ENCODE data around the gene F12. TPM values are rescaled to one million over a fixed set of nuclear protein-coding genes. Genes with fewer than 3 reads are reported as not detected.

F12 gene
- polyA plus RNA-seq, 1 of the 3 experiments (the other 2 are of a cell fraction) = 4.3 TPM

DNA sequence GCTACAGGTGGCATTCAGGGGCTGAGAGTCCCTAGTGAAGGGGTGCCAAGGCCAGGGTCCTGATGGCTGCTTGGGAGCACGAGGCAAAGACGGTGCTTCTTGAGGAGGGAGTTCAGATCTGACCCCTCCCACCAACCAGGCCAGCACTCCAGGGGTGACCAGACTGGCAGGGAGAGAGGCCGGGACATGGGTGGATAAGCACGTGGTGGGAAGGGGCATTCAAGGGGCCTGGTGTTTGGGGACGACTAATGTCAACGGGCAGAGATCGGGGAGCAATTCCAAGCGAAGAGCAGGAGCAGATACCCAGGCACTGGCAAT lies 47.1 kb downstream of the F12 start:
- Histone ChIP-seq H3K4me1 (ENCODE audit: control insufficient read depth in 1 of 2, insufficient read depth in 2 of 2, low read depth in 1 of 2, low read length in 1 of 2) (peaks cover 11 to 30% of the 10 kb centered on the region in 2 experiments), H3K79me2 (ENCODE audit: insufficient read depth) (no peaks in the 10 kb centered on the region), H3K9me3 (no peaks in the 10 kb centered on the region), H2AFZ (ENCODE audit: low read depth) (no peak overlapping the region), H3K4me2 (no peak overlapping the region), H3K9me2 (no peaks in the 10 kb centered on the region), H3K27ac (ENCODE audit: low read depth in 2 of 2, low read length in 1 of 2) (no peak overlapping the region), H3K36me3 (replicated peaks in 1 of 2; ENCODE audit: control insufficient read depth in 1 of 2, insufficient read depth in 2 of 2, low read length in 1 of 2) (no peaks in the 10 kb centered on the region), H3K27me3 (ENCODE audit: insufficient read depth) (no peaks in the 10 kb centered on the region), H4K20me1 (ENCODE audit: insufficient read depth) (no peaks in the 10 kb centered on the region), H3F3A (replicated peaks; ENCODE audit: insufficient read depth) (peaks cover 9% of the 10 kb centered on the region), H3K9ac (no peak overlapping the region), H3K4me3 (ENCODE audit: low read depth in 2 of 2, low read length in 1 of 2) (no peak overlapping the region)
- TF ChIP-seq RFX5 (IDR thresholded peaks at IDR 0.05; ENCODE audit: low read length) = no peak
- no peak for TF ChIP-seq SMC3 (IDR thresholded peaks at IDR 0.05; ENCODE audit: low read depth, low read length)
- no peak for TF ChIP-seq YY1 (IDR thresholded peaks at IDR 0.05; ENCODE audit: low read depth)
- TF ChIP-seq NRF1 (IDR thresholded peaks at IDR 0.05; ENCODE audit: low read depth, low read length) = no peak
- no peak for TF ChIP-seq POLR2AphosphoS5 (IDR thresholded peaks at IDR 0.05; ENCODE audit: low read depth, low read length)
- no peak for TF ChIP-seq TAF1 (IDR thresholded peaks at IDR 0.05; ENCODE audit: borderline replicate concordance, low read depth, low read length)
- no peak for TF ChIP-seq JUND (IDR thresholded peaks at IDR 0.05)
- no peak for TF ChIP-seq GATA2 (CRISPR knock-in tag; IDR thresholded peaks at IDR 0.05)
- TF ChIP-seq SIN3A (IDR thresholded peaks at IDR 0.05; ENCODE audit: borderline replicate concordance, low read depth, low read length) = no peak
- TF ChIP-seq ELF1 (IDR thresholded peaks at IDR 0.05) = no peak
- TF ChIP-seq, protein P1, sequence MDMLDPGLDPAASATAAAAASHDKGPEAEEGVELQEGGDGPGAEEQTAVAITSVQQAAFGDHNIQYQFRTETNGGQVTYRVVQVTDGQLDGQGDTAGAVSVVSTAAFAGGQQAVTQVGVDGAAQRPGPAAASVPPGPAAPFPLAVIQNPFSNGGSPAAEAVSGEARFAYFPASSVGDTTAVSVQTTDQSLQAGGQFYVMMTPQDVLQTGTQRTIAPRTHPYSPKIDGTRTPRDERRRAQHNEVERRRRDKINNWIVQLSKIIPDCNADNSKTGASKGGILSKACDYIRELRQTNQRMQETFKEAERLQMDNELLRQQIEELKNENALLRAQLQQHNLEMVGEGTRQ (IDR thresholded peaks at IDR 0.05; ENCODE audit: borderline replicate concordance, low read depth, low read length) = no peak
- TF ChIP-seq EZH2phosphoT487 (IDR thresholded peaks at IDR 0.05; ENCODE audit: borderline replicate concordance, low read depth) = no peak
- TF ChIP-seq GABPA (IDR thresholded peaks at IDR 0.05; ENCODE audit: low read depth) = no peak
- TF ChIP-seq MXI1 (IDR thresholded peaks at IDR 0.05; ENCODE audit: low read depth, low read length) = no peak
- TF ChIP-seq TCF12 (IDR thresholded peaks at IDR 0.05) = no peak
- TF ChIP-seq RCOR1 (IDR thresholded peaks at IDR 0.05; ENCODE audit: low read length) = no peak
- WGBS (ENCODE audit: low lambda C conversion rate) = 84% methylated on average over 8 of the region's 8 CpGs
- CTCF ChIA-PET = interaction anchor here (0.8 to 1.3 kb wide), 4 partner anchors 10 to 95 kb away, joined by 3 to 4 read pairs (median 4); no protein-coding TSS in a partner anchor
- no peak for DNase-seq
- POLR2A ChIA-PET = no interaction called here

DNA sequence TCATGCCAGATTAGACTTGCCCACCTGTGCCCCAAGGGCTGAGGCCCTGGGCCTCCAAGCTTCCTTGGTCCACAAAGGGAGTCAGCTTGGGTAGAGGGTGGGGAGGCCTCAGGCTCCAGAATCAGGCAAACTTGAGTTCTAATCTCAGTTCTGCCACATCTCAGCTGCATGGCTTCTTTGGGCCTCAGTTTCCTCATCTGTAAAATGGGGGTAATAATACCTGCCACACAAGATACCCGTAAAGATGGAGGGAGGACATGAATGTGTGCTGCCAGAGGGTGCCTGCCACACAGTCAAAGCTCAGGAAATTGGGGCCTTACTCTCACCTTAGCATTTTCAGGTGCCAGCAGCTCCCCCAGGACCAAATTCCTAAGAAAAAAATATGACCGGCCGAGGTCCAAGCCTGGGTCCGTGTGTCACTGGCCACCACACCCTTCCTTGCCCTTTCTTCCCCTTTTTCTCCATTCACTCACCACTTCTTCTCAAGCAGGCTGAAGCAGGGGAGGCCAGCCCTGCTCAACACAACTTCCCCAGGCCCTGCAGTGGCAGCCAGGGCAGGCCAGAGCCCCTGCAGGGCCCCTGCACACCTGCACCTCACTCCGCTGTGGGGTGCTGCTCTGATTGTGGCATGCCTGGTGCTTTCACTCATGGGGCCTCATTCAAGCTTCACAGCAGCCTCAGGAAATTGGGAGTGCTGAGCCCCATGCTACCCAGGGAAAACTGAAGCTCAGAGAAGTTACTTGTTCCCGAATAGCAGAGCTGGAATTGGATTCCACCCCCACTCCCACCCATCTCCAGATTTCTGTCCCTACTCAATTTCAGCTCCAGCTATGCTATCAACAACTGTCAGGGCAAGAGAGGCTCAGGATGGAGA lies 47.7 kb downstream of the F12 start:
- Histone ChIP-seq H3K9ac (no peak overlapping the region), H3K9me2 (no peaks in the 10 kb centered on the region), H3K4me1 (ENCODE audit: control insufficient read depth in 1 of 2, insufficient read depth in 2 of 2, low read depth in 1 of 2, low read length in 1 of 2) (peaks cover 8 to 27% of the 10 kb centered on the region in 2 experiments), H4K20me1 (ENCODE audit: insufficient read depth) (no peaks in the 10 kb centered on the region), H3K4me2 (no peak overlapping the region), H3K4me3 (ENCODE audit: low read depth in 2 of 2, low read length in 1 of 2) (no peak overlapping the region), H3F3A (replicated peaks; ENCODE audit: insufficient read depth) (peaks cover 6% of the 10 kb centered on the region), H3K36me3 (replicated peaks in 1 of 2; ENCODE audit: control insufficient read depth in 1 of 2, insufficient read depth in 2 of 2, low read length in 1 of 2) (no peaks in the 10 kb centered on the region), H3K27me3 (ENCODE audit: insufficient read depth) (no peaks in the 10 kb centered on the region), H3K79me2 (ENCODE audit: insufficient read depth) (no peaks in the 10 kb centered on the region), H3K27ac (ENCODE audit: low read depth in 2 of 2, low read length in 1 of 2) (no peak overlapping the region), H3K9me3 (no peaks in the 10 kb centered on the region), H2AFZ (ENCODE audit: low read depth) (no peak overlapping the region)
- 86% methylated on average over 6 of the region's 6 CpGs for WGBS (ENCODE audit: low lambda C conversion rate)
- ChIA-PET CTCF (interaction anchor here (0.8 to 1.7 kb wide), 9 partner anchors 8 to 96 kb away, joined by 3 to 8 read pairs (median 4); partner anchors contain the start of gene LMAN2), POLR2A (interaction anchor here (0.5 to 1.7 kb wide), 2 partner anchors 9 to 116 kb away, joined by 3 to 8 read pairs; partner anchors contain the start of gene LMAN2)
- TF ChIP-seq, protein P2, sequence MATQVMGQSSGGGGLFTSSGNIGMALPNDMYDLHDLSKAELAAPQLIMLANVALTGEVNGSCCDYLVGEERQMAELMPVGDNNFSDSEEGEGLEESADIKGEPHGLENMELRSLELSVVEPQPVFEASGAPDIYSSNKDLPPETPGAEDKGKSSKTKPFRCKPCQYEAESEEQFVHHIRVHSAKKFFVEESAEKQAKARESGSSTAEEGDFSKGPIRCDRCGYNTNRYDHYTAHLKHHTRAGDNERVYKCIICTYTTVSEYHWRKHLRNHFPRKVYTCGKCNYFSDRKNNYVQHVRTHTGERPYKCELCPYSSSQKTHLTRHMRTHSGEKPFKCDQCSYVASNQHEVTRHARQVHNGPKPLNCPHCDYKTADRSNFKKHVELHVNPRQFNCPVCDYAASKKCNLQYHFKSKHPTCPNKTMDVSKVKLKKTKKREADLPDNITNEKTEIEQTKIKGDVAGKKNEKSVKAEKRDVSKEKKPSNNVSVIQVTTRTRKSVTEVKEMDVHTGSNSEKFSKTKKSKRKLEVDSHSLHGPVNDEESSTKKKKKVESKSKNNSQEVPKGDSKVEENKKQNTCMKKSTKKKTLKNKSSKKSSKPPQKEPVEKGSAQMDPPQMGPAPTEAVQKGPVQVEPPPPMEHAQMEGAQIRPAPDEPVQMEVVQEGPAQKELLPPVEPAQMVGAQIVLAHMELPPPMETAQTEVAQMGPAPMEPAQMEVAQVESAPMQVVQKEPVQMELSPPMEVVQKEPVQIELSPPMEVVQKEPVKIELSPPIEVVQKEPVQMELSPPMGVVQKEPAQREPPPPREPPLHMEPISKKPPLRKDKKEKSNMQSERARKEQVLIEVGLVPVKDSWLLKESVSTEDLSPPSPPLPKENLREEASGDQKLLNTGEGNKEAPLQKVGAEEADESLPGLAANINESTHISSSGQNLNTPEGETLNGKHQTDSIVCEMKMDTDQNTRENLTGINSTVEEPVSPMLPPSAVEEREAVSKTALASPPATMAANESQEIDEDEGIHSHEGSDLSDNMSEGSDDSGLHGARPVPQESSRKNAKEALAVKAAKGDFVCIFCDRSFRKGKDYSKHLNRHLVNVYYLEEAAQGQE (IDR thresholded peaks at IDR 0.05; ENCODE audit: low read depth, low read length) = no peak
- TF ChIP-seq JUND (IDR thresholded peaks at IDR 0.05) (no peak), TCF12 (IDR thresholded peaks at IDR 0.05) (no peak), EP300 (IDR thresholded peaks at IDR 0.05; ENCODE audit: borderline replicate concordance in 1 of 2, low read depth in 1 of 2, low read length in 1 of 2) (no peak), ELF1 (IDR thresholded peaks at IDR 0.05) (no peak), NFIC (IDR thresholded peaks at IDR 0.05; ENCODE audit: borderline replicate concordance) (no peak), POLR2AphosphoS5 (IDR thresholded peaks at IDR 0.05; ENCODE audit: low read depth, low read length) (no peak)
- TF ChIP-seq, protein P1 (IDR thresholded peaks at IDR 0.05; ENCODE audit: borderline replicate concordance, low read depth, low read length) = no peak
- no peak for DNase-seq
